K562 (cell line): Measurements from ENCODE around the gene PFKP. TPM values are rescaled to one million over a fixed set of nuclear protein-coding genes. Genes with fewer than 3 reads are reported as not detected.

Experiments
- ATAC-seq: fragments of 200-7000 bp; cut with Tn5 transposase; 3 replicates; pipeline ENCODE4 v1.9.1; 2020; ENCODE audit warnings: moderate library complexity
- BruUV-seq: library from RNA; stranded (reverse); fragments of 400-500 nt; replicated peaks from 2 replicates; lab custom pipeline; 2021; lab: Mats Ljungman, UMichigan
- CTCF ChIA-PET: fragments of 300-600 bp; formaldehyde crosslinking; extraction: SDS; loops from one replicate; lab custom pipeline; 2021; ENCODE audit warnings: low intra/inter-chr PET ratio; lab: Yijun Ruan, JAX
- POLR2A ChIA-PET: fragments of 300-600, 350-650 bp; sonication (Branson Sonifier 250); formaldehyde crosslinking; extraction: SDS; loops from one replicate; lab custom pipeline; 2021; ENCODE audit warnings: antibody characterized with exemption, inconsistent platforms; lab: Yijun Ruan, JAX
- DNase-seq, 4 experiments: peaks; one replicate each; pipeline versions ENCODE4 v3.0.0 to v3.0.0-alpha.2; 2011 to 2018; ENCODE audit warnings: low spot score in 3 of 4, mixed read lengths in 3 of 4; ENCODE audit errors: extremely low read depth in 1 of 4
- FAIRE-seq: peaks from 2 replicates; lab custom pipeline; 2011; peaks lifted over from hg19 to GRCh38; lab: Jason Lieb, UNC
- H2AFZ ChIP-seq: 2 replicates; pipeline ENCODE4 v1.6.0; 2011; ENCODE audit warnings: low read depth, low read length, control low read depth, inconsistent platforms
- H3K27ac ChIP-seq: fragments of 200-600 bp; 3 replicates; pipeline ENCODE4 v1.8.0; 2011; ENCODE audit warnings: low read depth, mild to moderate bottlenecking, control low read depth, inconsistent platforms, low read length, moderate library complexity, mixed read lengths; ENCODE audit errors: extremely low read depth
- H3K27me3 ChIP-seq, 2 experiments: fragments of 300-600 bp in 1 of 2; 2 replicates in 1 of 2; 3 replicates in 1 of 2; pipeline versions ENCODE4 v1.6.0 to v1.8.0; 2011; ENCODE audit warnings: inconsistent platforms in 2 of 2, low read length in 2 of 2, mild to moderate bottlenecking in 1 of 2, mixed read lengths in 1 of 2, moderate library complexity in 1 of 2; ENCODE audit not compliant: control insufficient read depth in 2 of 2, insufficient read depth in 2 of 2
- H3K36me3 ChIP-seq: fragments of 300-600 bp; 3 replicates; pipeline ENCODE4 v1.8.0; 2011; ENCODE audit warnings: mild to moderate bottlenecking, low read length, inconsistent platforms; ENCODE audit not compliant: control insufficient read depth, insufficient read depth
- H3K4me1 ChIP-seq, 2 experiments: fragments of 200-600 bp in 1 of 2; replicated peaks in 1 of 2; 2 replicates in 1 of 2; 3 replicates in 1 of 2; pipeline versions ENCODE4 v1.5.1 to v1.8.0; 2011; ENCODE audit warnings: inconsistent platforms in 2 of 2, low read length in 2 of 2, mild to moderate bottlenecking in 1 of 2, mixed read lengths in 1 of 2, moderate library complexity in 1 of 2; ENCODE audit not compliant: control insufficient read depth in 2 of 2, insufficient read depth in 2 of 2
- H3K4me2 ChIP-seq: 2 replicates; pipeline ENCODE4 v1.6.1; 2011; ENCODE audit warnings: low read length, control low read depth, inconsistent platforms, mixed read lengths; ENCODE audit not compliant: insufficient read depth
- H3K4me3 ChIP-seq: fragments of 200-600 bp; sonication (generic), shearing (Covaris generic); 2 replicates; pipeline ENCODE4 v1.5.1; 2016; ENCODE audit warnings: control low read depth, inconsistent platforms
- H3K79me2 ChIP-seq: fragments of 200-600 bp; 3 replicates; pipeline ENCODE4 v1.8.0; 2011; ENCODE audit warnings: low read length, inconsistent platforms; ENCODE audit not compliant: control insufficient read depth, insufficient read depth
- H3K9ac ChIP-seq, 2 experiments: 2 replicates each; pipeline versions ENCODE4 v1.6.0 to v1.6.1; 2011; ENCODE audit warnings: low read depth in 2 of 2, low read length in 2 of 2, control low read depth in 1 of 2, inconsistent platforms in 1 of 2, mild to moderate bottlenecking in 1 of 2, mixed read lengths in 1 of 2; ENCODE audit not compliant: insufficient read depth in 1 of 2
- H3K9me1 ChIP-seq: one replicate; pipeline ENCODE4 v1.6.0; 2011; ENCODE audit warnings: inconsistent platforms, mild to moderate bottlenecking, low read length, moderate library complexity; ENCODE audit not compliant: control insufficient read depth, insufficient read depth
- H3K9me3 ChIP-seq: replicated peaks from 2 replicates; pipeline ENCODE4 v1.5.1; 2011; ENCODE audit warnings: low read depth, low read length, inconsistent platforms; ENCODE audit not compliant: control insufficient read depth, insufficient read depth
- H4K20me1 ChIP-seq: replicated peaks from 2 replicates; pipeline ENCODE4 v1.6.1; 2011; ENCODE audit warnings: low read length, inconsistent platforms, mixed read lengths; ENCODE audit not compliant: control insufficient read depth, insufficient read depth
- BRF2 ChIP-seq: IDR thresholded peaks from 3 replicates; pipeline ENCODE4 v1.6.1; 2011; ENCODE audit warnings: borderline replicate concordance, mild to moderate bottlenecking; ENCODE audit not compliant: insufficient read length, insufficient read depth
- DLX4 ChIP-seq: fragments of 250-450 bp; sonication (Bioruptor Pico); IDR thresholded peaks from 2 replicates; pipeline ENCODE4 v1.6.1; 2021; ENCODE audit warnings: mild to moderate bottlenecking
- FOXA1 ChIP-seq: fragments of 450-650 bp; IDR thresholded peaks from 2 replicates; pipeline ENCODE4 v1.6.1; 2016; ENCODE audit warnings: mild to moderate bottlenecking, borderline replicate concordance
- ID3 ChIP-seq, 2 experiments: fragments of 250-450 bp in 1 of 2; fragments of 450-650 bp in 1 of 2; sonication (Bioruptor Pico) in 1 of 2; IDR thresholded peaks; 2 replicates each; pipeline versions ENCODE4 v1.6.1 to v1.8.0; 2016 to 2021; ENCODE audit warnings: mild to moderate bottlenecking in 2 of 2, moderate library complexity in 2 of 2, missing compliant biosample characterization in 1 of 2, missing genetic modification characterization in 1 of 2
- MCM2 ChIP-seq: fragments of 450-650 bp; IDR thresholded peaks from 2 replicates; pipeline ENCODE4 v1.6.1; 2017; ENCODE audit warnings: low read depth, mild to moderate bottlenecking
- NR2F6 ChIP-seq: fragments of 450-650 bp; formaldehyde crosslinking; IDR thresholded peaks from 2 replicates; pipeline ENCODE4 v1.4.0; 2020; ENCODE audit warnings: mild to moderate bottlenecking
- NR3C1 ChIP-seq: sonication (generic); formaldehyde crosslinking; IDR thresholded peaks from 2 replicates; pipeline ENCODE4 v1.8.1; 2022; ENCODE audit warnings: missing genetic modification reagents
- POLR3G ChIP-seq: IDR thresholded peaks from 2 replicates; pipeline ENCODE4 v1.6.1; 2011; ENCODE audit not compliant: insufficient read length, insufficient replicate concordance; ENCODE audit errors: extremely low read depth
- SAFB2 ChIP-seq: fragments of 200-400 bp; formaldehyde crosslinking; IDR thresholded peaks from 2 replicates; pipeline ENCODE4 v1.6.1; 2018; ENCODE audit warnings: borderline replicate concordance, low read length, low read depth, moderate library complexity; ENCODE audit not compliant: severe bottlenecking
- SIRT6 ChIP-seq: IDR thresholded peaks from one replicate; pipeline ENCODE4 v1.6.1; 2012; ENCODE audit warnings: low read depth, mild to moderate bottlenecking, control low read depth, inconsistent platforms, low read length, moderate library complexity
- SMAD4 ChIP-seq: fragments of 250-450 bp; sonication (Bioruptor Pico); conservative IDR thresholded peaks from 2 replicates; pipeline ENCODE4 v1.8.0; 2021; ENCODE audit warnings: inconsistent platforms, mild to moderate bottlenecking, moderate library complexity
- TCF7L2 ChIP-seq: fragments of 150-350 bp; IDR thresholded peaks from 2 replicates; pipeline ENCODE4 v1.6.1; 2016; ENCODE audit warnings: low read depth, mild to moderate bottlenecking, low read length, moderate library complexity
- ZFP91 ChIP-seq: sonication (generic); formaldehyde crosslinking; IDR thresholded peaks from 2 replicates; pipeline ENCODE4 v1.8.0; 2022; ENCODE audit warnings: mild to moderate bottlenecking, missing genetic modification reagents
- ZNF511 ChIP-seq: sonication (generic); formaldehyde crosslinking; IDR thresholded peaks from 2 replicates; pipeline ENCODE4 v1.8.0; 2022; ENCODE audit warnings: mild to moderate bottlenecking, missing genetic modification reagents
- ZNF717 ChIP-seq: fragments of 250-450 bp; sonication (Bioruptor Pico); IDR thresholded peaks from 2 replicates; pipeline ENCODE4 v1.5.0; 2021
- ZNF778 ChIP-seq: fragments of 450-650 bp; formaldehyde crosslinking; IDR thresholded peaks from 2 replicates; pipeline ENCODE4 v1.4.0; 2020; ENCODE audit warnings: mild to moderate bottlenecking, moderate library complexity
- WGBS: fragments of 100-300 bp; shearing (Covaris generic); methylation state at CpG from one replicate; pipeline ENCODE4 v1.1.6; 2016; ENCODE audit warnings: low coverage, mixed read lengths; ENCODE audit not compliant: insufficient coverage; ENCODE audit errors: missing lambda C conversion rate; 5-methylcytosine and 5-hydroxymethylcytosine counted together
- in situ Hi-C: fragments of 300-500 bp; cut with MboI; formaldehyde crosslinking; loops from 4 replicates; pipeline ENCODE4 v1.15.0; 2018; ENCODE audit warnings: inconsistent platforms, mixed read lengths
- intact Hi-C: fragments of 100-400 bp; cut with micrococcal nuclease; formaldehyde crosslinking; loops from 2 replicates; pipeline ENCODE4 v1.14.2; 2022
- polyA plus RNA-seq, 8 experiments: library from polyadenylated mRNA; depleted of rRNA in 4 of 8; stranded (reverse) in 5 of 8; unstranded in 3 of 8; fragments of >200 nt; fragmentation: Nextera tagmentation in 2 of 8; fragmentation: Illumina TruSeq in 1 of 8; extraction: Ambion mirVana in 2 of 8; extraction: Trizol in 1 of 8; gene quantifications; 2 replicates each; pipeline versions ENCODE4 v1.2.1 to v1.2.3, GENCODE V29; 2011 to 2014; ENCODE audit warnings: inconsistent platforms in 1 of 8, missing spikeins in 1 of 8
- total RNA-seq, 7 experiments: library from RNA; depleted of rRNA in 6 of 7; stranded (reverse); fragments of >200 nt in 6 of 7; fragmentation: Illumina TruSeq in 2 of 7; extraction: Trizol in 2 of 7; gene quantifications; 2 replicates each; pipeline versions ENCODE4 v1.2.1 to v1.2.3, GENCODE V29; 2011 to 2021; ENCODE audit warnings: low replicate concordance in 1 of 7

Gene PFKP
- total and polyA plus RNA-seq, 9 of the 15 experiments (the other 6 are each of a cell fraction or from before 2014, with no cell fraction given) = 23.5 to 116 (median 62.1) TPM

GRCh38 chr10:3159152-3159551, 91.8 kb downstream of the PFKP start:
- no peaks in the 10 kb centered on the region for H3K4me1 ChIP-seq
- H3K9me1 ChIP-seq = no peaks in the 10 kb centered on the region
- no peak overlapping the region for H2AFZ ChIP-seq
- TF ChIP-seq TCF7L2 (no peak), MCM2 (no peak), ZNF717 (CRISPR knock-in tag) (no peak), FOXA1 (no peak), SMAD4 (CRISPR knock-in tag) (no peak), ZNF511 (CRISPR knock-in tag) (no peak), SAFB2 (no peak), NR2F6 (CRISPR knock-in tag) (no peak), POLR3G (no peak), DLX4 (CRISPR knock-in tag) (no peak), BRF2 (no peak), ZFP91 (CRISPR knock-in tag) (no peak), ID3 (CRISPR knock-in tag; IDR thresholded peaks at IDR 0.05) (no peak), ID3 (tag; IDR thresholded peaks at IDR 0.05) (no peak), SIRT6 (no peak), ZNF778 (CRISPR knock-in tag) (no peak), NR3C1 (no peak)
- TF ChIP-seq, all 486 proteins: peak for 0
- CTCF ChIA-PET = no interaction called here
- no TSS peak for BruUV-seq
- Histone ChIP-seq H3K9ac (no peak overlapping the region), H3K27ac (no peak overlapping the region), H3K27me3 (no peaks in the 10 kb centered on the region), H3K79me2 (no peaks in the 10 kb centered on the region), H3K4me3 (no peak overlapping the region), H3K36me3 (peaks cover 85% of the 10 kb centered on the region), H3K4me2 (no peak overlapping the region), H4K20me1 (no peaks in the 10 kb centered on the region), H3K9me3 (no peaks in the 10 kb centered on the region)
- FAIRE-seq = no peak
- POLR2A ChIA-PET = interaction anchor here (0.6 kb wide), 1 partner anchor 8 kb away, joined by 3 read pairs; no protein-coding TSS in a partner anchor
- intact Hi-C loops = no loop called here
- DNase-seq = no peak
- ATAC-seq = no peak
- 89% methylated on average over 10 of the region's 10 CpGs for WGBS
- in situ Hi-C loops = no loop called here
